Measurements from ENCODE around the gene CLSTN2.

DNA sequence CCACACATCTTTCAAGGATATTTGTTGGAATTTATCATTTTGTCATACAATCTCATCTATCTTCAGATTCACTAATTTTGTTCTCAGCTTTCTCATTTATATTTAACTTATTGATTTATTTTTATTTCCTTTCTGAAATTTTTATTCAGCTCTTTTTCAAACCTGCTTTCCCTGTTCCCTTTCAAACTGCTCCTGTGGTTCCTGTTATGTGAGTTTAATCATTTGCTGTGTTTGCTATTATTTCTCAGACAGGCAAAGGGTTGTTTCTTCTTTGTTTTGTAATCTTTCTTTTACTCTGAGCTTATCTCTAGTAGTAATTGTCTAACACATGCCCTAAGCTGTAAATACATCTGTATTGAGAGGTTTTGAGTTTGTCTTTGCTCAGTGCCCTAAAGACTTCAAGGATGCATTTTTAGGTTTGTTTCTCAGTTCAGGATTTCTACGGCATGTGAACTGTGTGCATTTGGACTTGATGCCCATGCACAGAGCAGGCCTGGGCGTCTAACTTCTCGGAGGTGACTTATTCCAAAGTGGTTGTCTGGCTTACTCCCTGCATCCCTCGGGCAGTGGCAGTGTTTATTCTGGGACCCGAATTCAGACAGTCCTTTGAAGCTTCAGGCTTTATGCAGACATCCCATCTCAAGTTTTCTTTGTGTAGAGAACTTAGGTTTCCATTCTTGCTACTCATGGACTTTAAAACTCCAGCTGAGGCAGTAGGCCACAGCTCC is 587.8 kb downstream of the CLSTN2 start:
- no peak for TF ChIP-seq POLR2A (IDR thresholded peaks at IDR 0.05)
- TF ChIP-seq, protein P1, sequence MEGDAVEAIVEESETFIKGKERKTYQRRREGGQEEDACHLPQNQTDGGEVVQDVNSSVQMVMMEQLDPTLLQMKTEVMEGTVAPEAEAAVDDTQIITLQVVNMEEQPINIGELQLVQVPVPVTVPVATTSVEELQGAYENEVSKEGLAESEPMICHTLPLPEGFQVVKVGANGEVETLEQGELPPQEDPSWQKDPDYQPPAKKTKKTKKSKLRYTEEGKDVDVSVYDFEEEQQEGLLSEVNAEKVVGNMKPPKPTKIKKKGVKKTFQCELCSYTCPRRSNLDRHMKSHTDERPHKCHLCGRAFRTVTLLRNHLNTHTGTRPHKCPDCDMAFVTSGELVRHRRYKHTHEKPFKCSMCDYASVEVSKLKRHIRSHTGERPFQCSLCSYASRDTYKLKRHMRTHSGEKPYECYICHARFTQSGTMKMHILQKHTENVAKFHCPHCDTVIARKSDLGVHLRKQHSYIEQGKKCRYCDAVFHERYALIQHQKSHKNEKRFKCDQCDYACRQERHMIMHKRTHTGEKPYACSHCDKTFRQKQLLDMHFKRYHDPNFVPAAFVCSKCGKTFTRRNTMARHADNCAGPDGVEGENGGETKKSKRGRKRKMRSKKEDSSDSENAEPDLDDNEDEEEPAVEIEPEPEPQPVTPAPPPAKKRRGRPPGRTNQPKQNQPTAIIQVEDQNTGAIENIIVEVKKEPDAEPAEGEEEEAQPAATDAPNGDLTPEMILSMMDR (IDR thresholded peaks at IDR 0.05), result no peak
